CD4-positive, alpha-beta T cell treated with Interleukin-17A for 4 hours (primary cell): ENCODE results near the gene RARA.
"Not testable (repeated sequence)": the region's sequence is repeated elsewhere in the genome, so short reads cannot be mapped to it uniquely, and the experiment has no call there.

Experiments
- DNase-seq: peaks from one replicate; pipeline ENCODE4 v3.0.0-alpha.2; 2020; ENCODE audit warnings: mixed read lengths

Gene RARA

DNA sequence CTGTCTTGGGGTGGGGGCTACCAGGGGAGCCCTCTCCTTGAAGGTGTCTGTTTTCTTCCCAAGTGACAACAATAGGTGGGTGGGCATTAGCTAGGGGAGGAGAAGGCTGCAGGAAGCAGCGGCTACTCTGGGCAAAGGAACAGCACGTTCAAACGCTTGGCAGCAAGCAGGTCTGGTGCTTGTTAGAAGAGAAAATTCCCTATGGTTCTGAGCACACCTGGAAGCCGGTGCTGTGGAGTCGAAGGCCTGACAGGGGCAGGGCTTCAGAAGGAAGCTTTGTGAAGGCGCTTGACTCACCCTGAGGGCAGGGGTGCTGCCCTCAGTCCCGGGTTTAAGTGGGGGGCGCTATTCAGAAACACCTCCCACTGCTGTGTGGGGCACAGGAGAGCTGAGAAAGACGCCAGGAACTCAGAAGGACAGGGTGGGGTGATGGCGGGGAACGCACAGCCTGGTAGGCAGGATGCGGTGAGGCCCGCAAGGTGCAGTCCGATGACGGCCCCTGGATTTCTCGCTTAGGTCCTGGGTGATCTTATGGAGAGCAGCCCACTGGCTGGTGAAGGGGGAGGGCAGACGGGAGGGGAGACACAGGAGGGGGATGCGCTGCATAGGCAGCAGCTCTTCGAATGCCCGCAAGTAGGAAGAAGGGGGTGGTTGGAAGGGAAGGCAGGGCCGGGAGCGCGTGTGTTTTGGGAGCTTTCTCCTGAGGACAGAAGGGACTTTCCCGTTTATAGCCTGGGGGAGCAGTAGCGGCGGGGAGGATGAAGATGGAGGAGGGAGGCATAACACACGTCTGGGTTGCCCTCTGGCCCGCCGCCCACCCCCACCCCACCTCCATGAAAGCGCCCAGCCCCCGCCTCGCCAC is 52.3 kb downstream of the RARA start:
- DNase-seq, result no peak

DNA sequence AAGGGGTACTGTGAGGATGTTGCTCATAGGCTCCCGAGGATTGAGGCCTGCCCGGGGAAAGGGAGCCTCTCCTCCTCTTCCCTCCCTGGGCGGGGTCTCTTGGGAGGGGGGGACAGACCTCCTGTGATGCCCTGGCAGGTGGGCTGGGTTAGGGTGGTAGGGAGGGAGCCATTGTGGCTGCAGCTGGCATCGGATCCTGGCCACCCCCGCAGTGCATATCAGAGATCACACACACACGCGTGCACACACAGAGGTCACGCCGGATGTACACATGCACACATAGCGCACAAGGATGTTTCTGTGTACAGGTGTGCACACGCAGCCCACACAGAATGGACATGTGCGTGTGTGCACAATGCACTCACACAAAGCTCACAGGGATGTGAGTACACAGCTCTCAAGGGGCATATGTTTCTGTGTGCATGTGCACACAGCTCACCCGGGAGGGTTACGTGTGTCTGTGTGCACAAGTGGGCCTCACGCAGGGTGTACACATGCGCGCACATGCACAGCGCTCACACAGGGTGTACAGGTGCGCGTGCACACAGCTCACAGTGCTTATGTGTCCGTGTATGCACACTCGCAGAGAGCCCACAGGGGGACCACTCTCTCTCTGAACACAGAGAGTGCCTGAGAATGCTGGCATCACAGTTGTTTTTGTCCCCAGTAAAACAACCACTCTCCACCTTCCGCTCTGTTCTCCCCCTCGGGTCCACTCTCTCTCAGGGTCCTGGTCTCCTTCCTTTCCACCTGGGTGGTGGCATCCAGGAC is 53.1 kb downstream of the RARA start:
- DNase-seq, result no peak

DNA sequence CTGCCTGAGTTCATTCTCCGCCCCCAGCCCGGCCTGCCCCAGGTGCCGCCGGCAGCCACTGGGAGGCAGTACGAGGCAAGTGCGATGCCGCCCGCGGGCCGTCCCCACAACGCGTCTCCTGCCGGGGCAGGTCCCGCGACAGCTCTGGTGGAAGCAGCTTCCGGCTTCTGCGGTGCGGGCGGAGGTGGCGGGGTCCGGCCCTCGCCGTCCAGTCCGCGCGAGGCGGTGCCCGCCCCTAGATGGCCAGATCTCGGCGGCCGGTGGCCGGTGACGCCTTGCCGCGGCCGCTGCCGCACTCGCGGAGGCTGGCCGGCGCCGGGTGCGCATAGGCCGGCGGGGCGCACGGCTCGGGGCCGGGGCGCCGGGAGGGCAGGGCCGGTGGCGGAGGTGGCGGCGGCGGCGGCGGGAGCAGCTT is 53.7 kb downstream of the RARA start:
- DNase-seq, result peak; percentile 82

GRCh38 chr17:40363111-40363827 is 54.3 kb downstream of the RARA start:
- DNase-seq, result peak; percentile 43

- no peak for DNase-seq
Observed at GRCh38 chr17:40364121-40364861, 55.3 kb downstream of the RARA start, which contains the start of gene GJD3. GJD3 (minus strand) TSS chr17:40364737; CDS start chr17:40363815, 922 bp downstream.

DNA sequence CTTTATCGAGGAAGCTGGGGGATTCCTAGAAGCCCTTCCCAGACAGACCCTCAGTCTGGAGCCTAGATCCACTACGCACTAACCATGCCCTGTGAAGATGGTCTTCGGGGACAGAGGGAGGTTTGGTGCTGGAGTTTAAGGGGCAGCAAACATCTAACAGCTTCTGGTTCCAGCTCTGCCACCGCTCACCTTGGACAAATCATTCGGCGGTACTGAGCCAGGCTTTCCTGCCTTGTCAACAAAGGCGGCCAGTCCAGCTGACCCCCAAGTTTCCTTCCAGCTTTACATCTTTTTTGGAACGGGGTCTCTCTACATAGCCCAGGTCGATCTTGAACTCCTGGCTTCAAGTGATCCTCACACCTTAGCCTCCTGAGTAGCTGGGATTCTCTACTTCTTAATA is 55.9 kb downstream of the RARA start:
- DNase-seq, result no peak

GRCh38 chr17:40366076-40366860 is 57.3 kb downstream of the RARA start:
- no peak for DNase-seq

GRCh38 chr17:40366861-40367518 is 58.0 kb downstream of the RARA start:
- no peak for DNase-seq

DNA sequence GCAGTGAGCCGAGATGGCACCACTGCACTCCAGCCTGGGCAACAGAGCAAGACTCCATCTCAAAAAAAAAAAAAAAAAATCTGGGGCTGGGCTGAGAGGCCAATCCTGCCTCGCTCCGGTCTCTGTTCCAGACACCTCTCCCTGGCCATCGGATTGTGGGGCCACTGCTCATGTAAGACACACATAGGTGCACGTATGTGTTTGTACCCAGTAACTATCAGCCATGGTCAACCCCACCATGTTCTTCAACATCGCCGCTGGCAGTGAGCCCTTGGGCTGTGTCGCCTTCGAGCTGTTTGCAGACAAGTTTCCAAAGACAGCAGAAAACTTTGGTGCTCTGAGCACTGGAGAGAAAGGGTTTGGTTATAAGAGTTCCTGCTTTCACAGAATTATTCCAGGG is 58.7 kb downstream of the RARA start:
- DNase-seq, result not testable (repeated sequence)

DNA sequence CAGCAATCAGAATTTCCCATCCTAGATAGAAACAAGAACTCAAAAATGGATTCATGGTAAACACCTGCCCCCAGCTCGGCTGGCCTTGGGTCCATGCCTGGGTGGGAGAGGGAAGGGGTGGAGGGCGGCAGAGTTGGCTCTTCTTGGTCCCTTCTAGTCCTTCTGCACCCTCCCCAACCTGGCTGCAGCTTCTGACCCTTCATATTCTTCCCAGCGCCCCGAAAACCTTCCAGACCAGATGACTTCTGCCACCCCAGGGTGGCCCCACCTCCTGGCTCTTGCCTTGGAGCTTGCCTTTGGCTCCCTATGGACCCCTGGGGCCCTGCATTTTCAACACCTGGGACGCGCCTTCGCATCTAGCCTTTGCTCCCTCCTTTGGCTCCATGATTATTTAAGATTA is 60.9 kb downstream of the RARA start:
- DNase-seq, result no peak

DNA sequence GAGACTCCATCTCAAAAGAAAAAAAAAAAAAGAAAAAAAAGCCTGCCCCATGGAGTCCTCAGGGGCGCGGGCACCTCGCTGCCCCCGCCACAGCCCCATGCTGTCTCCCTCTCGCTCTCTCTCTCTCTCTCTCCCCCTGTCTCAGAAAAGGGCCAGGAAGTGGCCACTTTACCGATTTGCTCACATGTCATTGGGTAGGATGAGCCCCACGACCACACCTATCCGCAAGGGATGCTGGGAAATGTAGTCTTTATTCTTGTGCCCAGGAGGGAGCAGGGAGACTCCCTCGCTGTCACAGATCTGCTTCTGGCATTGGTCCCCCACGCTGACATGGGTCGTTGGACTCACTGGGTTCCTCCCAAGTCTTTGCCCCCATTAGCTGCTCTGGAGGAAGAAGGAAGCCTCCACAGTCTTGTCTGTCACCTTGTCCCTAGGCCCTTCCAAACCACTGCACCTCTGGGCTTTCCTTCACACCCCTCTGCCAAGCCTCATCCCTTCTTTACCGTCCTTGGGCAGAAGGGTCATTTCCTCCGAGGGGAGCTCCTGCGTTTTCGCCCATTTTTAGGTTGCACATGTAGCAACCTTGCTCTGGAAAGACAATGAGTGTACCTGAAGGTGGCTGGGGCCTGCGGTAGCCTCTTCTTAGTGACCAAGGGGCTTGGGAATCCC is 62.4 kb downstream of the RARA start:
- peak; percentile 33 for DNase-seq

- no peak for DNase-seq
Observed at GRCh38 chr17:40372031-40372430, 63.1 kb downstream of the RARA start.

- not testable (repeated sequence) for DNase-seq
Observed at GRCh38 chr17:40372644-40373043, 63.7 kb downstream of the RARA start.

DNA sequence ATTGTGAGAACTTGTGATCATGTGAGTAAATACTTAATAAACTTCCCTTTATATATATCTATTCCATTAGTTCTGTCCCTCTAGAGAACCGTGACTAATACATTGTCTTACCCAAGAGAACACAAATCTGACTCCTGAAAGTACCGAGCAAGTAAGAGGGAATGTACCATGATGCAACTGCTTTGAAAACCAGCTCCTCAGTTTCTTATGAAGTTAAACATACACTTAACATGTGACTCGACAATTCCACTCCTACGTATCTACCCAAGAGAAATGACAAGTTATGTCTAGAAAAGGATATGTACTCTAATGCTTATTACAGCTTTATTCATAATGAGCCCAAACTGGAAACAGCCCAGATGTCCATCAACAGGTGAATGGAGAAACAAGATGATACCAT is 64.3 kb downstream of the RARA start:
- no peak for DNase-seq

DNA sequence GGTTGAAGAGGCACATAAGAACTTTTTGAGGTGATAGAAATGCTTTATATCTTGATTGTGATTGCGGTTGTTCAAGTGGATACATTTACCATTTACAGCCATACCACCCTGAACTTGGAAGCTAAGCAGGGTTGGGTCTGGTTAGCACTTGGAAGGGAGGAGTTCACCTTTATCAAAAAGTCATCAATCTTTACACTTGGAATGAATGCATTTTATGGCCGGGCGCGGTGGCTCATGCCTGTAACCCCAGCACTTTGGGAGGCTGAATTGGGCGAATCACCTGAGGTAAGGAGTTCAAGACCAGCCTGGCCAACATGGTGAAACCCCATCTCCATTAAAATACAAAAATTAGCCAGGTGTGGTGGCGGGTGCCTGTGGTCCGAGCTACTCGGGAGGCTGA is 65.0 kb downstream of the RARA start:
- DNase-seq, result no peak

- no peak for DNase-seq
Observed at GRCh38 chr17:40374821-40375498, 66.0 kb downstream of the RARA start.

- not testable (repeated sequence) for DNase-seq
Observed at GRCh38 chr17:40375786-40376185, 66.8 kb downstream of the RARA start.

DNA sequence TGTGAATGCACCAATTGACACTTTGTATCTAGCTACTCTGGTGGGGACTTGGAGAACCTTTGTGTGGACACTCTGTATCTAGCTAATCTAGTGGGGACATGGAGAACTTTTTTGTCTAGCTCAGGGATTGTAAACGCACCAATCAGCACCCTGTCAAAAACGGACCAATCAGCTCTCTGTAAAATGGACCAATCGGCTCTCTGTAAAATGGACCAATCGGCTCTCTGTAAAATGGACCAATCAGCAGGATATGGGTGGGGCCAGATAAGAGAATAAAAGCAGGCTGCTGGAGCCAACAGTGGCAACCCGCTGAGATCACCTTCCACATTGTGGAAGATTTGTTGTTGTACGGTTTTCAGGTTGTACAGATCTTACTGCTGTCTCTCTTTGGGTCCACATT is 67.6 kb downstream of the RARA start:
- DNase-seq, result not testable (repeated sequence)

DNA sequence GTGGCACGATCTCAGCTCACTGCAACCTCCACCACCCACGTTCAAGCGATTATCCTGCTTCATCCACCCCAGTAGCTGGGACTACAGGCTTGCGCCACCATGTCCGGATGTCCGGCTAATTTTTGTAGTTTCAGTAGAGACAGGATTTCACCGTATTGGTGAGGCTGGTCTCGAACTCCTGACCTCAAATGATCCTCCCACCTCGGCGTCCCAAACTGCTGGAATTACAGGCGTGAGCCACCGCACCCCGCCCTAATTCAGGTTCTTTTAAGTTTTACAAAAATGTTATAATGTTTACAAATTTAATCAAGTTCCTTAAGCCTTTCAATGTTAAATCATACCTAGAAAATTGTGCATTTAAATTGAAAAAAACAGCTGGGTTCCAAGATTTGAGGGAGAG is 68.9 kb downstream of the RARA start:
- no peak for DNase-seq

- DNase-seq, result no peak
Observed at GRCh38 chr17:40378966-40379365, 70.0 kb downstream of the RARA start.
